ENCODE data around the gene PRPS1L1. TPM values are rescaled to one million over a fixed set of nuclear protein-coding genes. Genes with fewer than 3 reads are reported as not detected.

PRPS1L1 gene
- total and polyA plus RNA-seq, 10 of the 15 experiments (the other 5 are each of a cell fraction or from before 2014, with no cell fraction given), result not detected

DNA sequence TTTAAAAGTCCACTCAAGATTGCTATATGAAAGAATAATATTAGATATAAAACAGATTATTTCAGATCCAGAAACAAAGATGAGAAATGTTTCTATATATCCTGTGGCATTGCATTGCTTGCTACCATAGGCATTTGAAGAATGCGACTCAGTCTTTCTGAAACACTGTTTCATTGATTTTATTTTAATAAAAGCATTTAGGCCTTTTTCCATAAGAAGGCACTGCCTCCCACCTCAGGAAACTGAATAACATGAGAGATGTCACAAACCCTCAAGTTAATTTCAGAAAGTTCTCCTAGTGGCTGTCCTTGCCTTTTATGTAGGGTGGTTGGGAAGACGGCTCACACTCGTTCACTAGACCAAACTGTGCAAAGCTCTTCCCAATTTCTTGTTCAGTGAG is 23.3 kb downstream of the PRPS1L1 start:
- no peaks in the 10 kb centered on the region for H3K79me2 ChIP-seq (ENCODE audit: control insufficient read depth, insufficient read depth, low read length)
- TF ChIP-seq IKZF2 (IDR thresholded peaks at IDR 0.05) (no peak), FOS (IDR thresholded peaks at IDR 0.05; ENCODE audit: borderline replicate concordance, extremely low read depth, insufficient read length) (no peak), SMAD1 (IDR thresholded peaks at IDR 0.05; ENCODE audit: low read depth, partially characterized antibody) (no peak), HCFC1 (IDR thresholded peaks at IDR 0.05; ENCODE audit: low read length) (no peak), ATF7 (IDR thresholded peaks at IDR 0.05; ENCODE audit: low read depth) (no peak), KLF5 (IDR thresholded peaks at IDR 0.05; ENCODE audit: partially characterized antibody) (no peak), MXI1 (IDR thresholded peaks at IDR 0.05; ENCODE audit: low read depth, low read length) (no peak), CBX3 (IDR thresholded peaks at IDR 0.05; ENCODE audit: borderline replicate concordance, low read depth) (no peak), MYB (IDR thresholded peaks at IDR 0.05; ENCODE audit: borderline replicate concordance, low read depth, low read length) (no peak), JUNB (IDR thresholded peaks at IDR 0.05) (no peak), SMAD5 (IDR thresholded peaks at IDR 0.05; ENCODE audit: low read depth) (no peak), NBN (IDR thresholded peaks at IDR 0.05) (no peak)
- TF ChIP-seq, protein P1, sequence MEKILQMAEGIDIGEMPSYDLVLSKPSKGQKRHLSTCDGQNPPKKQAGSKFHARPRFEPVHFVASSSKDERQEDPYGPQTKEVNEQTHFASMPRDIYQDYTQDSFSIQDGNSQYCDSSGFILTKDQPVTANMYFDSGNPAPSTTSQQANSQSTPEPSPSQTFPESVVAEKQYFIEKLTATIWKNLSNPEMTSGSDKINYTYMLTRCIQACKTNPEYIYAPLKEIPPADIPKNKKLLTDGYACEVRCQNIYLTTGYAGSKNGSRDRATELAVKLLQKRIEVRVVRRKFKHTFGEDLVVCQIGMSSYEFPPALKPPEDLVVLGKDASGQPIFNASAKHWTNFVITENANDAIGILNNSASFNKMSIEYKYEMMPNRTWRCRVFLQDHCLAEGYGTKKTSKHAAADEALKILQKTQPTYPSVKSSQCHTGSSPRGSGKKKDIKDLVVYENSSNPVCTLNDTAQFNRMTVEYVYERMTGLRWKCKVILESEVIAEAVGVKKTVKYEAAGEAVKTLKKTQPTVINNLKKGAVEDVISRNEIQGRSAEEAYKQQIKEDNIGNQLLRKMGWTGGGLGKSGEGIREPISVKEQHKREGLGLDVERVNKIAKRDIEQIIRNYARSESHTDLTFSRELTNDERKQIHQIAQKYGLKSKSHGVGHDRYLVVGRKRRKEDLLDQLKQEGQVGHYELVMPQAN (conservative IDR thresholded peaks at IDR 0.05), result no peak
- WGBS (ENCODE audit: insufficient coverage, insufficient replicate concordance, low lambda C conversion rate, missing lambda C conversion rate), result 73% methylated on average over 3 of the region's 3 CpGs
- ChIA-PET CTCF (no interaction called here), RAD21 (ENCODE audit: unreplicated experiment) (no interaction called here), SMC1A (ENCODE audit: uncharacterized antibody, unreplicated experiment) (no interaction called here), POLR2A (no interaction called here)
- no peak overlapping the region for H3K4me2 ChIP-seq (ENCODE audit: control insufficient read depth, insufficient read depth)
- H3K27ac ChIP-seq (ENCODE audit: control insufficient read depth, insufficient read depth), result no peak overlapping the region
- DNase-seq (ENCODE audit: low read depth, low spot score) (no peak), FAIRE-seq (no peak), ATAC-seq (no peak)
- intact Hi-C loops (cut with micrococcal nuclease; ENCODE audit: unreplicated experiment), result no loop called here
- BruUV-seq (replicated peaks), result no TSS peak
- no peaks in the 10 kb centered on the region for H3K27me3 ChIP-seq (replicated peaks in 1 of 2; ENCODE audit: control insufficient read depth in 2 of 2, insufficient read depth in 2 of 2, low read length in 1 of 2)
- no peaks in the 10 kb centered on the region for H3K36me3 ChIP-seq (ENCODE audit: control insufficient read depth in 2 of 2, insufficient read depth in 2 of 2, low read length in 1 of 2)
- no peaks in the 10 kb centered on the region for H3K4me1 ChIP-seq (ENCODE audit: control insufficient read depth, insufficient read depth, low read length)
- no peak overlapping the region for H3K9ac ChIP-seq (ENCODE audit: control insufficient read depth, insufficient read depth, low read length)
- H3K4me3 ChIP-seq, result no peak overlapping the region
- no peak overlapping the region for H2AFZ ChIP-seq (ENCODE audit: control insufficient read depth, low read depth, low read length)
- in situ Hi-C loops (cut with MboI), result no loop called here
- H4K20me1 ChIP-seq (ENCODE audit: control insufficient read depth, insufficient read depth), result no peaks in the 10 kb centered on the region
- no peaks in the 10 kb centered on the region for H3K9me3 ChIP-seq (replicated peaks; ENCODE audit: control insufficient read depth, insufficient read depth, low read length)
